Measurements from ENCODE around the gene SHC2. TPM values are rescaled to one million over a fixed set of nuclear protein-coding genes. Genes with fewer than 3 reads are reported as not detected.

Gene SHC2
- total and polyA plus RNA-seq, 2 of the 8 experiments (the other 6 are each of a cell fraction or from before 2014, with no cell fraction given) = 4.4 to 7.3 TPM

- TF ChIP-seq NRF1 (IDR thresholded peaks at IDR 0.05; ENCODE audit: low read depth, low read length) (no peak), EZH2 (IDR thresholded peaks at IDR 0.05; ENCODE audit: low read depth, low read length, severe bottlenecking) (no peak), ZNF274 (IDR thresholded peaks at IDR 0.05; ENCODE audit: borderline replicate concordance, extremely low read depth, low read length) (no peak)
Measured at GRCh38 chr19:483332-484072, 22.7 kb upstream of the SHC2 start (continued).

Measured in H1 (cell line).